ENCODE data around the gene NR2F1-AS1.

DNA sequence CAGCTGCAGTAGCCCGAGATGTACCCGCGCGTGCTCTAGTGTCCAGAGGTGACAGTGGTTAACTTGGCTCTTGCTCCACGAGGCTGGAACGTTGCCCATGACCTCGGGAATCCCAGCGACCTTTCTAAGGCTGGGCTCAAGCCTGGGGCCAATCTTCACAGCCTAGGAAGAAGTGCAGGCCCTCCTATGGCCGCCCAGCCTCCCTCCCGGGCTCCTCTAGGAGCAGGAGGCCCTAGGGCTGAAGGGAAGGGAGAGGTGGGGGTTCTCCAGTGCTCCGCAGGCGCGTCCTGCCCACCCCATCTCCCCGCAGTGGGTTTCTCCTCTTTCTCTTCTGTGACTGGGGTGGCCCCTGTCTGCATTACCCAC, 15.3 kb upstream of the NR2F1-AS1 start:
- TF ChIP-seq, protein P1, sequence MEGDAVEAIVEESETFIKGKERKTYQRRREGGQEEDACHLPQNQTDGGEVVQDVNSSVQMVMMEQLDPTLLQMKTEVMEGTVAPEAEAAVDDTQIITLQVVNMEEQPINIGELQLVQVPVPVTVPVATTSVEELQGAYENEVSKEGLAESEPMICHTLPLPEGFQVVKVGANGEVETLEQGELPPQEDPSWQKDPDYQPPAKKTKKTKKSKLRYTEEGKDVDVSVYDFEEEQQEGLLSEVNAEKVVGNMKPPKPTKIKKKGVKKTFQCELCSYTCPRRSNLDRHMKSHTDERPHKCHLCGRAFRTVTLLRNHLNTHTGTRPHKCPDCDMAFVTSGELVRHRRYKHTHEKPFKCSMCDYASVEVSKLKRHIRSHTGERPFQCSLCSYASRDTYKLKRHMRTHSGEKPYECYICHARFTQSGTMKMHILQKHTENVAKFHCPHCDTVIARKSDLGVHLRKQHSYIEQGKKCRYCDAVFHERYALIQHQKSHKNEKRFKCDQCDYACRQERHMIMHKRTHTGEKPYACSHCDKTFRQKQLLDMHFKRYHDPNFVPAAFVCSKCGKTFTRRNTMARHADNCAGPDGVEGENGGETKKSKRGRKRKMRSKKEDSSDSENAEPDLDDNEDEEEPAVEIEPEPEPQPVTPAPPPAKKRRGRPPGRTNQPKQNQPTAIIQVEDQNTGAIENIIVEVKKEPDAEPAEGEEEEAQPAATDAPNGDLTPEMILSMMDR (IDR thresholded peaks at IDR 0.05; ENCODE audit: low read depth, low read length, missing input control): no peak
- TF ChIP-seq JUND (IDR thresholded peaks at IDR 0.05) (no peak), YY1 (IDR thresholded peaks at IDR 0.05) (no peak), SP1 (IDR thresholded peaks at IDR 0.05) (no peak), GABPA (IDR thresholded peaks at IDR 0.05 in 1 of 2, conservative IDR thresholded peaks at IDR 0.05 in 1 of 2) (no peak), FOXA1 (IDR thresholded peaks at IDR 0.05) (no peak)
